Astrocyte (in vitro differentiated cells and primary cell): Measurements from ENCODE around the gene IL17D. TPM values are rescaled to one million over a fixed set of nuclear protein-coding genes. Genes with fewer than 3 reads are reported as not detected.

Experiments used
- DNase-seq: peaks from one replicate; pipeline ENCODE4 v3.0.0-alpha.2; 2010; ENCODE audit warnings: low read depth
- FAIRE-seq: peaks from 2 replicates; lab custom pipeline; 2011; peaks lifted over from hg19 to GRCh38; lab: Jason Lieb, UNC
- H2AFZ ChIP-seq: 2 replicates; pipeline ENCODE4 v1.6.0; 2012; ENCODE audit warnings: low read depth, low read length, inconsistent platforms
- H3K27ac ChIP-seq: 2 replicates; pipeline ENCODE4 v1.5.1; 2011; ENCODE audit warnings: low read depth, low read length, inconsistent platforms
- H3K27me3 ChIP-seq: 2 replicates; pipeline ENCODE4 v1.6.0; 2011; ENCODE audit warnings: low read length, inconsistent platforms; ENCODE audit not compliant: insufficient read depth
- H3K36me3 ChIP-seq: 2 replicates; pipeline ENCODE4 v1.5.1; 2011; ENCODE audit warnings: low read length, inconsistent platforms; ENCODE audit not compliant: insufficient read depth
- H3K4me1 ChIP-seq: 2 replicates; pipeline ENCODE4 v1.5.1; 2011; ENCODE audit warnings: low read length, inconsistent platforms; ENCODE audit not compliant: insufficient read depth
- H3K4me2 ChIP-seq: 2 replicates; pipeline ENCODE4 v1.6.0; 2012; ENCODE audit warnings: low read length, inconsistent platforms
- H3K4me3 ChIP-seq: 2 replicates; pipeline ENCODE4 v1.5.1; 2011; ENCODE audit warnings: low read depth, mild to moderate bottlenecking, low read length, inconsistent platforms; ENCODE audit not compliant: insufficient read depth
- H3K79me2 ChIP-seq: 2 replicates; pipeline ENCODE4 v1.6.0; 2012; ENCODE audit warnings: mild to moderate bottlenecking, low read length, inconsistent platforms; ENCODE audit not compliant: insufficient read depth
- H3K9ac ChIP-seq: 2 replicates; pipeline ENCODE4 v1.6.0; 2012; ENCODE audit warnings: mild to moderate bottlenecking, low read length, inconsistent platforms
- H3K9me3 ChIP-seq: 2 replicates; pipeline ENCODE4 v1.5.1; 2012; ENCODE audit warnings: low read depth, mild to moderate bottlenecking, low read length, inconsistent platforms; ENCODE audit not compliant: insufficient read depth
- H4K20me1 ChIP-seq: 2 replicates; pipeline ENCODE4 v1.6.0; 2012; ENCODE audit warnings: low read length, inconsistent platforms; ENCODE audit not compliant: insufficient read depth
- H3K27ac Mint-ChIP-seq: one replicate; pipeline ENCODE4 v1.8.0; 2021; ENCODE audit warnings: mild to moderate bottlenecking, mixed read lengths; ENCODE audit not compliant: unreplicated experiment
- H3K27me3 Mint-ChIP-seq: one replicate; pipeline ENCODE4 v1.8.0; 2021; ENCODE audit warnings: low read depth, mixed read lengths; ENCODE audit not compliant: unreplicated experiment
- H3K36me3 Mint-ChIP-seq: one replicate; pipeline ENCODE4 v1.8.0; 2021; ENCODE audit warnings: low read depth, mixed read lengths; ENCODE audit not compliant: unreplicated experiment
- H3K4me1 Mint-ChIP-seq: one replicate; pipeline ENCODE4 v1.8.0; 2021; ENCODE audit warnings: low read depth, mixed read lengths; ENCODE audit not compliant: unreplicated experiment
- H3K4me3 Mint-ChIP-seq: one replicate; pipeline ENCODE4 v1.8.0; 2021; ENCODE audit warnings: mild to moderate bottlenecking, moderate library complexity, mixed read lengths; ENCODE audit not compliant: unreplicated experiment
- H3K9me3 Mint-ChIP-seq: one replicate; pipeline ENCODE4 v1.8.0; 2021; ENCODE audit warnings: mild to moderate bottlenecking, mixed read lengths; ENCODE audit not compliant: unreplicated experiment
- CTCF ChIP-seq: IDR thresholded peaks from 2 replicates; pipeline ENCODE4 v1.5.1; 2011; ENCODE audit warnings: low read depth, mild to moderate bottlenecking, inconsistent platforms, low read length, moderate library complexity; ENCODE audit not compliant: insufficient read depth
- EZH2 ChIP-seq: IDR thresholded peaks from 2 replicates; pipeline ENCODE4 v1.6.1; 2012; ENCODE audit warnings: mild to moderate bottlenecking, low read length, inconsistent platforms; ENCODE audit not compliant: insufficient read depth
- total RNA-seq: library from RNA; stranded (reverse); gene quantifications from 2 replicates; pipeline ENCODE4 v1.2.1, GENCODE V29; 2021

IL17D gene
- total RNA-seq, 1 donor from 2014 or later = 1.9 TPM

- H3K4me2 ChIP-seq = no peak overlapping the region
- Mint-ChIP-seq H3K36me3 (peaks cover 11% of the 10 kb centered on the region), H3K9me3 (peaks cover 19% of the 10 kb centered on the region), H3K27me3 (no peaks in the 10 kb centered on the region), H3K27ac (no peak overlapping the region), H3K4me1 (no peaks in the 10 kb centered on the region), H3K4me3 (no peak overlapping the region)
- H3K27ac ChIP-seq = no peak overlapping the region
- H3K4me1 ChIP-seq = no peaks in the 10 kb centered on the region
- H3K9ac ChIP-seq = no peak overlapping the region
- DNase-seq (no peak), FAIRE-seq (no peak)
- H3K27me3 ChIP-seq = no peaks in the 10 kb centered on the region
- no peaks in the 10 kb centered on the region for H4K20me1 ChIP-seq
- no peaks in the 10 kb centered on the region for H3K79me2 ChIP-seq
- H2AFZ ChIP-seq = no peak overlapping the region
- no peaks in the 10 kb centered on the region for H3K36me3 ChIP-seq
- no peak overlapping the region for H3K4me3 ChIP-seq
- H3K9me3 ChIP-seq = peaks cover 4% of the 10 kb centered on the region
- TF ChIP-seq EZH2 (no peak), CTCF (no peak)
Observed at GRCh38 chr13:20749377-20749776, 45.9 kb downstream of the IL17D start.

GRCh38 chr13:20754009-20754408 lies 50.5 kb downstream of the IL17D start:
- H3K4me2 ChIP-seq = no peak overlapping the region
- H4K20me1 ChIP-seq = no peaks in the 10 kb centered on the region
- DNase-seq (no peak), FAIRE-seq (no peak)
- peaks cover 19% of the 10 kb centered on the region for H3K36me3 Mint-ChIP-seq
- no peak overlapping the region for H3K4me3 Mint-ChIP-seq
- H3K27ac Mint-ChIP-seq = no peak overlapping the region
- H3K9me3 ChIP-seq = peaks cover 4% of the 10 kb centered on the region
- no peak for TF ChIP-seq EZH2
- TF ChIP-seq CTCF = no peak
- no peaks in the 10 kb centered on the region for H3K4me1 ChIP-seq
- no peaks in the 10 kb centered on the region for H3K79me2 ChIP-seq
- H3K9ac ChIP-seq = no peak overlapping the region
- no peaks in the 10 kb centered on the region for H3K27me3 ChIP-seq
- H3K36me3 ChIP-seq = no peaks in the 10 kb centered on the region
- H3K9me3 Mint-ChIP-seq = peaks cover 24% of the 10 kb centered on the region
- no peak overlapping the region for H3K27ac ChIP-seq
- H3K4me3 ChIP-seq = no peak overlapping the region
- no peak overlapping the region for H2AFZ ChIP-seq
- H3K27me3 Mint-ChIP-seq = no peaks in the 10 kb centered on the region
- H3K4me1 Mint-ChIP-seq = no peaks in the 10 kb centered on the region

GRCh38 chr13:20760872-20761271 lies 57.4 kb downstream of the IL17D start:
- Mint-ChIP-seq H3K4me3 (no peak overlapping the region), H3K9me3 (peaks cover 3% of the 10 kb centered on the region), H3K27me3 (no peaks in the 10 kb centered on the region), H3K4me1 (no peaks in the 10 kb centered on the region), H3K27ac (no peak overlapping the region), H3K36me3 (no peaks in the 10 kb centered on the region)
- Histone ChIP-seq H3K4me2 (no peak overlapping the region), H3K79me2 (no peaks in the 10 kb centered on the region), H3K4me1 (no peaks in the 10 kb centered on the region), H3K9ac (no peak overlapping the region), H4K20me1 (no peaks in the 10 kb centered on the region), H3K9me3 (no peaks in the 10 kb centered on the region), H3K36me3 (no peaks in the 10 kb centered on the region), H3K4me3 (no peak overlapping the region), H3K27me3 (no peaks in the 10 kb centered on the region), H3K27ac (no peak overlapping the region), H2AFZ (no peak overlapping the region)
- TF ChIP-seq EZH2 = no peak
- DNase-seq (no peak), FAIRE-seq (no peak)
